ENCODE results near the gene MACROD2. TPM values are rescaled to one million over a fixed set of nuclear protein-coding genes. Genes with fewer than 3 reads are reported as not detected.

MACROD2 gene
- total and polyA plus RNA-seq, 9 donors = 2.0 to 4.9 (median 3.1) TPM

DNA sequence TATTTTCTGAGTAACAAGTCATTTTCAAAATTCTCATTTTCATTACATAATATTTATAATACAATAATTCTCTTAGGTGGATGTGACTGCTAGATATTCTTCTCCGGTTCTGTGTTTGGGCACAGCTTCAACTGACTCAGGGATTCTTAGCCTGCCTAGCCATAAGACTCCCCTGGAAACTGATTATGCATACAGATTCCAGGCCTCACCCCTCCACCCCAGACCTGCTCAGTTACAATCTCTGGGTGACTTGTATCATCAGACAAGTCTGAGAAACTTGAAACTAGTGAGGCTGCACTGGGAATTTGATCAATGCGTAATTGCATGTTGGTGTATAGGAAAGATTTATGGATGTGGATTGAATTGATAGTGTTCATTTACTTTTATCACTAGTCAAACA lies 316.7 kb downstream of the MACROD2 start:
- Histone ChIP-seq H3K27ac (ENCODE audit: low read length) (no peak overlapping the region), H3K9me3 (replicated peaks; ENCODE audit: control insufficient read depth, low read depth, low read length) (no peaks in the 10 kb centered on the region), H3K36me3 (ENCODE audit: control insufficient read depth, insufficient read depth, low read length) (no peaks in the 10 kb centered on the region), H3K4me3 (ENCODE audit: low read length) (no peak overlapping the region), H3K27me3 (ENCODE audit: control insufficient read depth, insufficient read depth, low read length) (no peaks in the 10 kb centered on the region), H3K4me1 (ENCODE audit: control insufficient read depth, insufficient read depth, low read length) (no peaks in the 10 kb centered on the region)
- WGBS (ENCODE audit: insufficient coverage) = no CpG with 5 or more reads among the region's 2 CpGs
- no peak for DNase-seq

GRCh38 chr20:14313341-14314020 lies 318.2 kb downstream of the MACROD2 start:
- WGBS (ENCODE audit: insufficient coverage) = no CpG with 5 or more reads among the region's 2 CpGs
- H3K9me3 ChIP-seq (replicated peaks; ENCODE audit: control insufficient read depth, low read depth, low read length) = no peaks in the 10 kb centered on the region

GRCh38 chr20:14319704-14320103 lies 324.4 kb downstream of the MACROD2 start:
- H3K4me1 ChIP-seq (ENCODE audit: control insufficient read depth, insufficient read depth, low read length) = no peaks in the 10 kb centered on the region
- no peaks in the 10 kb centered on the region for H3K9me3 ChIP-seq (replicated peaks; ENCODE audit: control insufficient read depth, low read depth, low read length)
- WGBS (ENCODE audit: insufficient coverage) = no CpG with 5 or more reads among the region's 1 CpG
- no peak for DNase-seq
- H3K4me3 ChIP-seq (ENCODE audit: low read length) = no peak overlapping the region
- no peaks in the 10 kb centered on the region for H3K36me3 ChIP-seq (ENCODE audit: control insufficient read depth, insufficient read depth, low read length)
- no peak overlapping the region for H3K27ac ChIP-seq (ENCODE audit: low read length)
- no peaks in the 10 kb centered on the region for H3K27me3 ChIP-seq (ENCODE audit: control insufficient read depth, insufficient read depth, low read length)

More at GRCh38 chr20:14313341-14314020, 318.2 kb downstream of the MACROD2 start:
- no peak overlapping the region for H3K27ac ChIP-seq (ENCODE audit: low read length)
- H3K27me3 ChIP-seq (ENCODE audit: control insufficient read depth, insufficient read depth, low read length) = no peaks in the 10 kb centered on the region
- H3K36me3 ChIP-seq (ENCODE audit: control insufficient read depth, insufficient read depth, low read length) = no peaks in the 10 kb centered on the region
- no peak for DNase-seq
- no peaks in the 10 kb centered on the region for H3K4me1 ChIP-seq (ENCODE audit: control insufficient read depth, insufficient read depth, low read length)
- no peak overlapping the region for H3K4me3 ChIP-seq (ENCODE audit: low read length)

- no peaks in the 10 kb centered on the region for H3K27me3 ChIP-seq (ENCODE audit: control insufficient read depth, insufficient read depth, low read length)
- no peak for DNase-seq
- peaks cover 2% of the 10 kb centered on the region for H3K9me3 ChIP-seq (replicated peaks; ENCODE audit: control insufficient read depth, low read depth, low read length)
- H3K36me3 ChIP-seq (ENCODE audit: control insufficient read depth, insufficient read depth, low read length) = peaks cover 6% of the 10 kb centered on the region
- no peak overlapping the region for H3K4me3 ChIP-seq (ENCODE audit: low read length)
- no peaks in the 10 kb centered on the region for H3K4me1 ChIP-seq (ENCODE audit: control insufficient read depth, insufficient read depth, low read length)
- WGBS (ENCODE audit: insufficient coverage) = 60% methylated on average over 1 of the region's 6 CpGs
- H3K27ac ChIP-seq (ENCODE audit: low read length) = no peak overlapping the region
Measured at GRCh38 chr20:14331646-14332045, 336.3 kb downstream of the MACROD2 start.

DNA sequence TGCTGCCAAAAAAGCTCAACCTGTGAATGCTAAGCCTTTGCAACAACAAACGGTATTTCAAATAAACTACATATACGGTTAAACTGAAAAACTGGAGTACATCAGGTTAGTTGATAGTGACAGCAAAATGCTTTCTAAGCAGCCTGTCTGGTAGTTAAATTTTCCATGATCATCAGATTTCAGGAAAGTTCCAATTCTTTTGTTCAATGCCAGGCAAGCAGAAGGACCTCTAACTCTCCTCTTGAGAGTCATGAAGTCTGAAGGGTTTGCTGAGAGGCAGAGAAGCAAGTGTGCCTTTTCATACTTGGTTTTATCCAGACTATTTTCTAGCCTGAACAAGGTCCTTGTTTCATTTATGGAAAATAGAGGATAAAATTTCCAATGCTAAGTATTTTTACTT lies 337.6 kb downstream of the MACROD2 start:
- no CpG with 5 or more reads among the region's 2 CpGs for WGBS (ENCODE audit: insufficient coverage)
- no peak overlapping the region for H3K27ac ChIP-seq (ENCODE audit: low read length)
- H3K4me3 ChIP-seq (ENCODE audit: low read length) = no peak overlapping the region
- no peaks in the 10 kb centered on the region for H3K27me3 ChIP-seq (ENCODE audit: control insufficient read depth, insufficient read depth, low read length)
- no peaks in the 10 kb centered on the region for H3K4me1 ChIP-seq (ENCODE audit: control insufficient read depth, insufficient read depth, low read length)
- no peaks in the 10 kb centered on the region for H3K9me3 ChIP-seq (replicated peaks; ENCODE audit: control insufficient read depth, low read depth, low read length)
- peak; percentile 46 for DNase-seq
- H3K36me3 ChIP-seq (ENCODE audit: control insufficient read depth, insufficient read depth, low read length) = no peaks in the 10 kb centered on the region

- whole genome bisulfite sequencing (ENCODE audit: insufficient coverage) = no CpG with 5 or more reads among the region's 3 CpGs
- Histone ChIP-seq H3K27ac (ENCODE audit: low read length) (no peak overlapping the region), H3K4me1 (ENCODE audit: control insufficient read depth, insufficient read depth, low read length) (no peaks in the 10 kb centered on the region), H3K4me3 (ENCODE audit: low read length) (peak overlapping the region; percentile 7), H3K27me3 (ENCODE audit: control insufficient read depth, insufficient read depth, low read length) (no peaks in the 10 kb centered on the region), H3K36me3 (ENCODE audit: control insufficient read depth, insufficient read depth, low read length) (no peaks in the 10 kb centered on the region), H3K9me3 (replicated peaks; ENCODE audit: control insufficient read depth, low read depth, low read length) (no peaks in the 10 kb centered on the region)
- no peak for DNase-seq
Measured at GRCh38 chr20:14333721-14334120, 338.4 kb downstream of the MACROD2 start.

GRCh38 chr20:14334306-14334930 lies 339.1 kb downstream of the MACROD2 start:
- H3K4me1 ChIP-seq (ENCODE audit: control insufficient read depth, insufficient read depth, low read length) = no peaks in the 10 kb centered on the region
- H3K27me3 ChIP-seq (ENCODE audit: control insufficient read depth, insufficient read depth, low read length) = no peaks in the 10 kb centered on the region
- peak overlapping the region; percentile 52 for H3K4me3 ChIP-seq (ENCODE audit: low read length)
- H3K9me3 ChIP-seq (replicated peaks; ENCODE audit: control insufficient read depth, low read depth, low read length) = no peaks in the 10 kb centered on the region
- DNase-seq = peak; percentile 91
- no peaks in the 10 kb centered on the region for H3K36me3 ChIP-seq (ENCODE audit: control insufficient read depth, insufficient read depth, low read length)
- no peak overlapping the region for H3K27ac ChIP-seq (ENCODE audit: low read length)
- 40% methylated on average over 1 of the region's 3 CpGs for WGBS (ENCODE audit: insufficient coverage)

DNA sequence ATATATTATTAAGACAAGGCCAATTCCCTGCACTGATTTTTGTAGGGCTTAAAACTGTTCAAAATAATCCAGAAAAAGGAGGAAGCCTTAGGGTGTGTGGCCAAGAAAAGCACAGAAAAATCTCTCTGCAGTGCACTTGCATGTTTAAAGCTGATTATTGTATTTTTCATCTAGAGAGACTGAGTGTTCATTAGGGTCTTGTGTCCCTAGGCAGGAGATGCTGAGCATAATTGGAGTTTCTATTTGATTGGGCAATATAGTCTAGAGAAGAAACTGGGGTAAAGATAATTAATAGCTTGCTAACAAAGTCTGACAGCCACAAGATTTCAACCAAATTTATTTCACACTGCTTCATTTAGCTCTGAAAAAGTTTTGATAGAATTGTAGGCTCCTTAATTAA lies 339.7 kb downstream of the MACROD2 start:
- H3K4me3 ChIP-seq (ENCODE audit: low read length) = peak overlapping the region; percentile 52
- DNase-seq = peak; percentile 34
- H3K27me3 ChIP-seq (ENCODE audit: control insufficient read depth, insufficient read depth, low read length) = no peaks in the 10 kb centered on the region
- peak overlapping the region; percentile 2 for H3K27ac ChIP-seq (ENCODE audit: low read length)
- H3K4me1 ChIP-seq (ENCODE audit: control insufficient read depth, insufficient read depth, low read length) = no peaks in the 10 kb centered on the region
- H3K9me3 ChIP-seq (replicated peaks; ENCODE audit: control insufficient read depth, low read depth, low read length) = no peaks in the 10 kb centered on the region
- H3K36me3 ChIP-seq (ENCODE audit: control insufficient read depth, insufficient read depth, low read length) = no peaks in the 10 kb centered on the region

- peak overlapping the region; percentile 83 for H3K27ac ChIP-seq (ENCODE audit: low read length)
- no CpG with 5 or more reads among the region's 4 CpGs for WGBS (ENCODE audit: insufficient coverage)
- H3K36me3 ChIP-seq (ENCODE audit: control insufficient read depth, insufficient read depth, low read length) = no peaks in the 10 kb centered on the region
- peak; percentile 79 for DNase-seq
- H3K9me3 ChIP-seq (replicated peaks; ENCODE audit: control insufficient read depth, low read depth, low read length) = no peaks in the 10 kb centered on the region
- peak overlapping the region; percentile 52 for H3K4me3 ChIP-seq (ENCODE audit: low read length)
- no peaks in the 10 kb centered on the region for H3K4me1 ChIP-seq (ENCODE audit: control insufficient read depth, insufficient read depth, low read length)
- H3K27me3 ChIP-seq (ENCODE audit: control insufficient read depth, insufficient read depth, low read length) = no peaks in the 10 kb centered on the region
Measured at GRCh38 chr20:14336686-14337085, 341.4 kb downstream of the MACROD2 start.

DNA sequence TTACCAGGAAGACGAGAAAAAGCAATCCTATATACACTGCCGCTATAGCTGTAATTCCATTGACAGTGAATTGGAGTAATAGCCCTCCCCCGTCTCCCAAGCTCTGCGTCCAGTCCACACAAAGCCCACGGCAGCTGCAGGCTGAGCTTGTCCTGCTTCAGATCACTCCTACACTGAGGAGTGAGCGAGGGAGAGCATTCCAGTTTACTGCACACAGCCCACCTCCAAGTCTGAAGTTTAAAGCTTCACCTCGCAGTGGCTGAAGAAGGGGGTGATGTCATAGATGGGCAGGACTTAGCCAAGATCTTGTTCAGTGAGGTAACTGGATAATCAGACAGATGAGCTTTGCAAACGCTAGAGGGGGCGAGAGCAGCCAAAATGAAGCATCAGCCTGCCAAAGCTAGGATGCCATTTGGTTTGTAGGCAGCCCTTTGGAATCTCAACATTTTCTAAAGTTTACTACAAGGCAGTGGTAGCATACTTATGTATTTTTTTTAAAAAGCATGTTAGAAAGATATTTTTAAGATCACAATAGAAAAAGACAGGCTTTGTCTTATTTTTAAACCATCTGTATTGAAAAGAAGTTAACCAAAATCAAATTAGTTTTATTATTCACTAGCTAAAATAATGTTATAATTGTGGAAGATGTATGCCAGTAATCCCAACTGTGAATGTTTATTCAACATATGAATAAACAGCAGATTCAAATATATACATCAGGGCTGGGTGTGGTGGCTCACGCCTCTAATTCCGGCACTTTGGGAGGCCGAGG lies 342.3 kb downstream of the MACROD2 start, which contains the start of gene FLRT3:
FLRT3 (minus strand) TSS at position 213 of the 772 bp plus-strand sequence. CDS start 10,106 bp downstream, outside the sequence.
- H3K36me3 ChIP-seq (ENCODE audit: control insufficient read depth, insufficient read depth, low read length) = no peaks in the 10 kb centered on the region
- H3K27ac ChIP-seq (ENCODE audit: low read length) = peak within 1 kb of the TSS; percentile 83
- H3K9me3 ChIP-seq (replicated peaks; ENCODE audit: control insufficient read depth, low read depth, low read length) = no peaks in the 10 kb centered on the region
- WGBS (ENCODE audit: insufficient coverage) = 67% methylated on average over 3 of the region's 12 CpGs
- H3K27me3 ChIP-seq (ENCODE audit: control insufficient read depth, insufficient read depth, low read length) = no peaks in the 10 kb centered on the region
- no peaks in the 10 kb centered on the region for H3K4me1 ChIP-seq (ENCODE audit: control insufficient read depth, insufficient read depth, low read length)
- H3K4me3 ChIP-seq (ENCODE audit: low read length) = peak within 1 kb of the TSS; percentile 52
- DNase-seq = peak; percentile 99
